Inflammatory macrophage treated with lipopolysaccharide for 4 hours (primary cell): Measurements from ENCODE around the gene GTF3C1.

ENCODE experiments used
- DNase-seq: peaks from one replicate; pipeline ENCODE4 v3.0.0-alpha.2; 2020

Gene GTF3C1

GRCh38 chr16:27483624-27484023 lies 66.1 kb downstream of the GTF3C1 start:
- DNase-seq, result no peak

- no peak for DNase-seq
These were observed 66.7 kb downstream of the GTF3C1 start for GRCh38 chr16:27483088-27483437.

GRCh38 chr16:27482397-27483087 lies 67.2 kb downstream of the GTF3C1 start:
- no peak for DNase-seq

- no peak for DNase-seq
These were observed 68.3 kb downstream of the GTF3C1 start for GRCh38 chr16:27481282-27481934.

- no peak for DNase-seq
These were observed 69.0 kb downstream of the GTF3C1 start for GRCh38 chr16:27480761-27481160.

- DNase-seq, result no peak
These were observed 73.5 kb downstream of the GTF3C1 start for GRCh38 chr16:27476240-27476639.

GRCh38 chr16:27475561-27475960 lies 74.2 kb downstream of the GTF3C1 start:
- no peak for DNase-seq

- DNase-seq, result no peak
These were observed 74.8 kb downstream of the GTF3C1 start for GRCh38 chr16:27474921-27475320.

- DNase-seq, result no peak
These were observed 75.7 kb downstream of the GTF3C1 start for GRCh38 chr16:27474041-27474440.

GRCh38 chr16:27473101-27473900 lies 76.4 kb downstream of the GTF3C1 start:
- DNase-seq, result no peak

GRCh38 chr16:27472091-27473020 lies 77.4 kb downstream of the GTF3C1 start:
- DNase-seq, result no peak

- peak; percentile 3 for DNase-seq
These were observed 78.1 kb downstream of the GTF3C1 start for GRCh38 chr16:27471661-27472060.

- DNase-seq, result peak; percentile 51
These were observed 78.9 kb downstream of the GTF3C1 start for GRCh38 chr16:27470567-27471431.

GRCh38 chr16:27468941-27469531 lies 80.7 kb downstream of the GTF3C1 start:
- no peak for DNase-seq

GRCh38 chr16:27465483-27465879 lies 84.2 kb downstream of the GTF3C1 start:
- no peak for DNase-seq

GRCh38 chr16:27464626-27465482 lies 84.9 kb downstream of the GTF3C1 start:
- DNase-seq, result no peak

GRCh38 chr16:27463741-27464591 lies 85.7 kb downstream of the GTF3C1 start:
- no peak for DNase-seq

- no peak for DNase-seq
These were observed 86.6 kb downstream of the GTF3C1 start for GRCh38 chr16:27462846-27463682.
